ENCODE measurements around the gene SDR42E2.

DNA sequence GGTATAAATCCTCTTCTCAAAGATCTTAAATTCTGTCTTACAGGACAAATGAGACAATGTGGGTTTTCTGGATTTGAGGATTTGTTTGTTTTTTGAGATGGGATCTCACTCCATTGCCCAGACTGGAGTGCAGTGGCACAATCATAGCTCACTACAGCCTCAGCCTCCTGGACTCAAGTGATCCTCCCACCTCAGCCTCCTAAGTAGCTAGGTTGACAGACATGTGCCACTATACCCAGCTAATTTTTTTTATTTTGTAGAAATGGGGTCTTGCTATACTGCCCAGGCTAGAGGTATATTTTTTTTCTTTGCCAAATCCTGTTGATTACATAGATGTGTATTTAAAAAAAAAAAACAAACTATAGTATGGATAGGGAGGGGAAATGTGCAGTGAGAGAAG, 31.8 kb upstream of the SDR42E2 start:
- TF ChIP-seq FOXP2 (optimal IDR thresholded peaks at IDR 0.05; ENCODE audit: borderline replicate concordance, extremely low read depth, extremely low read length, insufficient read depth) (no peak), POLR2AphosphoS5 (IDR thresholded peaks at IDR 0.05; ENCODE audit: low read depth, low read length) (no peak), TAF1 (IDR thresholded peaks at IDR 0.05; ENCODE audit: borderline replicate concordance, insufficient read depth, low read length) (no peak)
- TF ChIP-seq, protein P1, sequence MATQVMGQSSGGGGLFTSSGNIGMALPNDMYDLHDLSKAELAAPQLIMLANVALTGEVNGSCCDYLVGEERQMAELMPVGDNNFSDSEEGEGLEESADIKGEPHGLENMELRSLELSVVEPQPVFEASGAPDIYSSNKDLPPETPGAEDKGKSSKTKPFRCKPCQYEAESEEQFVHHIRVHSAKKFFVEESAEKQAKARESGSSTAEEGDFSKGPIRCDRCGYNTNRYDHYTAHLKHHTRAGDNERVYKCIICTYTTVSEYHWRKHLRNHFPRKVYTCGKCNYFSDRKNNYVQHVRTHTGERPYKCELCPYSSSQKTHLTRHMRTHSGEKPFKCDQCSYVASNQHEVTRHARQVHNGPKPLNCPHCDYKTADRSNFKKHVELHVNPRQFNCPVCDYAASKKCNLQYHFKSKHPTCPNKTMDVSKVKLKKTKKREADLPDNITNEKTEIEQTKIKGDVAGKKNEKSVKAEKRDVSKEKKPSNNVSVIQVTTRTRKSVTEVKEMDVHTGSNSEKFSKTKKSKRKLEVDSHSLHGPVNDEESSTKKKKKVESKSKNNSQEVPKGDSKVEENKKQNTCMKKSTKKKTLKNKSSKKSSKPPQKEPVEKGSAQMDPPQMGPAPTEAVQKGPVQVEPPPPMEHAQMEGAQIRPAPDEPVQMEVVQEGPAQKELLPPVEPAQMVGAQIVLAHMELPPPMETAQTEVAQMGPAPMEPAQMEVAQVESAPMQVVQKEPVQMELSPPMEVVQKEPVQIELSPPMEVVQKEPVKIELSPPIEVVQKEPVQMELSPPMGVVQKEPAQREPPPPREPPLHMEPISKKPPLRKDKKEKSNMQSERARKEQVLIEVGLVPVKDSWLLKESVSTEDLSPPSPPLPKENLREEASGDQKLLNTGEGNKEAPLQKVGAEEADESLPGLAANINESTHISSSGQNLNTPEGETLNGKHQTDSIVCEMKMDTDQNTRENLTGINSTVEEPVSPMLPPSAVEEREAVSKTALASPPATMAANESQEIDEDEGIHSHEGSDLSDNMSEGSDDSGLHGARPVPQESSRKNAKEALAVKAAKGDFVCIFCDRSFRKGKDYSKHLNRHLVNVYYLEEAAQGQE (IDR thresholded peaks at IDR 0.05; ENCODE audit: insufficient read depth in 1 of 2, low read depth in 2 of 2, low read length in 2 of 2): no peak

Data from PFSK-1 (cell line).